Measurements from ENCODE around the gene DYRK4. TPM values are rescaled to one million over a fixed set of nuclear protein-coding genes. Genes with fewer than 3 reads are reported as not detected.

The DYRK4 gene
- total and polyA plus RNA-seq, 2 donors from 2014 or later = 32.8 to 49.0 TPM

DNA sequence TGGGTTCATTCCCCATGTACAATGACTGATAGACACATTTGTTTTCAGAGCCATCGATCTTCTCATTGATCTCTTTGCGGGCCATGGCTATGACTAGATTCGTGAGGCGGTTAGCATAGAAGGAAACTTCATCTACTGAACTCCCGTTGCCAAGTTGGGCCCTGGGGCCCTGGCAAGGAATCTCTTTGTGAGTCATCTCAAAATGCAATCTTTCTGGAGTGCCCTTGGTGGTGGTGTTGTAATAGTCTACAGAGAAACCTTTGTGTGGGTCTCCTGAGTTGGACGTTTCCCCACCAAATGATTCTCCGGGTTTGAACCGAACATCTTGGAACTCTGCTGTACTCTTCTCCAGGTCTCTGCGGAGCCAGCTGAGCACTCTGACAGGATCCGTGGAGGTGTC is 66.4 kb downstream of the DYRK4 start:
- intact Hi-C loops (cut with DNase I) = no loop called here
- no peaks in the 10 kb centered on the region for H3K36me3 ChIP-seq (ENCODE audit: control insufficient read depth in 2 of 3, insufficient read depth in 3 of 3, low read length in 3 of 3)

DNA sequence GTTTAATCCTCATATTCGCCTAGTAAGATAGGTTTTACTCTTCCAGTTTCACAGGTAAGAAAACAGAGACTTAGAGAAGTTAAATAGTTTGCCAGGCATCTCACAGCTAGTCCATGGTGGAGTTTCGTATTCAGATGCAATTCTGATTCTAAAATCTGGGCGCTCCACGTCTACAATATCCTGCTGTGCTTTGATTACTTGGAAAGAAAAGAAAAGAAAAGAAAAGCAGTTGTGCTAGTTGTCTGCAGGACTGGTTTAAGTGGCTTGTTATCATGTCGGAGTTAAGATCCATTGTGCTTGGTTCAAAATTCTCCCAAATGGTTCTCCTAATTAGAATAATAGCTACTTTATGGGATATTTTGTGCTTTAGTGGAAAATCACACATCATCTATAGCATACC is 68.3 kb downstream of the DYRK4 start:
- Histone ChIP-seq H3K9ac (ENCODE audit: low read length in 3 of 3) (no peak overlapping the region), H3K27ac (ENCODE audit: low read depth in 2 of 2, low read length in 2 of 2) (no peak overlapping the region), H3K4me1 (ENCODE audit: control insufficient read depth in 2 of 3, insufficient read depth in 2 of 3, low read depth in 1 of 3, low read length in 3 of 3) (no peaks in the 10 kb centered on the region), H3K9me3 (ENCODE audit: control insufficient read depth in 2 of 3, insufficient read depth in 1 of 3, low read length in 3 of 3) (no peaks in the 10 kb centered on the region), H3K36me3 (ENCODE audit: control insufficient read depth in 2 of 3, insufficient read depth in 3 of 3, low read length in 3 of 3) (no peaks in the 10 kb centered on the region), H3K4me3 (ENCODE audit: low read length in 3 of 3) (no peak overlapping the region), H3K27me3 (ENCODE audit: control insufficient read depth, insufficient read depth, low read length) (no peaks in the 10 kb centered on the region)
- FAIRE-seq = no peak
- intact Hi-C loops (cut with DNase I) = no loop called here
- TF ChIP-seq, protein P1, sequence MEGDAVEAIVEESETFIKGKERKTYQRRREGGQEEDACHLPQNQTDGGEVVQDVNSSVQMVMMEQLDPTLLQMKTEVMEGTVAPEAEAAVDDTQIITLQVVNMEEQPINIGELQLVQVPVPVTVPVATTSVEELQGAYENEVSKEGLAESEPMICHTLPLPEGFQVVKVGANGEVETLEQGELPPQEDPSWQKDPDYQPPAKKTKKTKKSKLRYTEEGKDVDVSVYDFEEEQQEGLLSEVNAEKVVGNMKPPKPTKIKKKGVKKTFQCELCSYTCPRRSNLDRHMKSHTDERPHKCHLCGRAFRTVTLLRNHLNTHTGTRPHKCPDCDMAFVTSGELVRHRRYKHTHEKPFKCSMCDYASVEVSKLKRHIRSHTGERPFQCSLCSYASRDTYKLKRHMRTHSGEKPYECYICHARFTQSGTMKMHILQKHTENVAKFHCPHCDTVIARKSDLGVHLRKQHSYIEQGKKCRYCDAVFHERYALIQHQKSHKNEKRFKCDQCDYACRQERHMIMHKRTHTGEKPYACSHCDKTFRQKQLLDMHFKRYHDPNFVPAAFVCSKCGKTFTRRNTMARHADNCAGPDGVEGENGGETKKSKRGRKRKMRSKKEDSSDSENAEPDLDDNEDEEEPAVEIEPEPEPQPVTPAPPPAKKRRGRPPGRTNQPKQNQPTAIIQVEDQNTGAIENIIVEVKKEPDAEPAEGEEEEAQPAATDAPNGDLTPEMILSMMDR (IDR thresholded peaks at IDR 0.05; ENCODE audit: borderline replicate concordance, extremely low read depth, insufficient read depth) = no peak
- DNase-seq = no peak

More for the DNA sequence above, 66.4 kb downstream of the DYRK4 start:
- Histone ChIP-seq H3K9ac (ENCODE audit: low read length in 3 of 3) (no peak overlapping the region), H3K9me3 (ENCODE audit: control insufficient read depth in 2 of 3, insufficient read depth in 1 of 3, low read length in 3 of 3) (no peaks in the 10 kb centered on the region), H3K27me3 (ENCODE audit: control insufficient read depth, insufficient read depth, low read length) (no peaks in the 10 kb centered on the region), H3K4me1 (ENCODE audit: control insufficient read depth in 2 of 3, insufficient read depth in 2 of 3, low read depth in 1 of 3, low read length in 3 of 3) (no peaks in the 10 kb centered on the region), H3K4me3 (ENCODE audit: low read length in 3 of 3) (no peak overlapping the region), H3K27ac (ENCODE audit: low read depth in 2 of 2, low read length in 2 of 2) (no peak overlapping the region)
- FAIRE-seq (no peak), DNase-seq (no peak)
- TF ChIP-seq, protein P1 (IDR thresholded peaks at IDR 0.05; ENCODE audit: borderline replicate concordance, extremely low read depth, insufficient read depth) = no peak

DNA sequence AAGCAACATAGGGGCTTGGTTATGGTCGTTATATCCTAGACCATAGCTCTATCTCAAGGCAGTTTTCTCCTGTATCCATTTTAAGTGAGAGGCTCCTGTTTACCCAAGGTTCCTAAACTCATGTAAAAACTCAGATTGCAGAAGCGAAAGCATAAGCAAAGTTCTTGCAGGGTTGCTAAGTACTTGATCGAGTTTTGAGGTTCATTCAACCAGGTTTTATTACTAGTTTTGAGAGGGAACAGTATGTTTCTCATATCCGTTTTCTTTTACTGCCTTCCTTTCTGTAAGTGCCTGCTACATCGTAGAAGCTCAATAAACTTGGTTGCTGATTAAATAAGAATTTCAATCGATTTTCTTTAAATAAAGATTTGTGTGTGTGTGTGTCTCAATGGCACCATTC is 81.7 kb downstream of the DYRK4 start:
- H3K36me3 ChIP-seq (ENCODE audit: control insufficient read depth in 2 of 3, insufficient read depth in 3 of 3, low read length in 3 of 3) = no peaks in the 10 kb centered on the region
- intact Hi-C loops (cut with DNase I) = no loop called here

More for the DNA sequence above, 81.7 kb downstream of the DYRK4 start:
- TF ChIP-seq, protein P1 (IDR thresholded peaks at IDR 0.05; ENCODE audit: borderline replicate concordance, extremely low read depth, insufficient read depth) = no peak
- FAIRE-seq = no peak
- no peak overlapping the region for H3K9ac ChIP-seq (ENCODE audit: low read length in 3 of 3)
- DNase-seq = no peak
- no peaks in the 10 kb centered on the region for H3K27me3 ChIP-seq (ENCODE audit: control insufficient read depth, insufficient read depth, low read length)
- H3K4me1 ChIP-seq (ENCODE audit: control insufficient read depth in 2 of 3, insufficient read depth in 2 of 3, low read depth in 1 of 3, low read length in 3 of 3) = peaks cover 0 to 4% (median 0%) of the 10 kb centered on the region in 3 donors
- no peak overlapping the region for H3K4me3 ChIP-seq (ENCODE audit: low read length in 3 of 3)
- no peaks in the 10 kb centered on the region for H3K9me3 ChIP-seq (ENCODE audit: control insufficient read depth in 2 of 3, insufficient read depth in 1 of 3, low read length in 3 of 3)
- H3K27ac ChIP-seq (ENCODE audit: low read depth in 2 of 2, low read length in 2 of 2) = no peak overlapping the region

Data from kidney (tissue), 14 donors.